GM20000 (cell line): ENCODE results near the gene ARL15.

Experiments used
- DNase-seq: peaks from one replicate; pipeline ENCODE4 v3.0.0; 2012; ENCODE audit warnings: low spot score
- TF ChIP-seq, protein P1 (sequence below): IDR thresholded peaks from 2 replicates; pipeline ENCODE4 v1.5.1; 2012; ENCODE audit warnings: mild to moderate bottlenecking, control low read depth; ENCODE audit errors: extremely low read depth, missing control alignments

ARL15 gene

DNA sequence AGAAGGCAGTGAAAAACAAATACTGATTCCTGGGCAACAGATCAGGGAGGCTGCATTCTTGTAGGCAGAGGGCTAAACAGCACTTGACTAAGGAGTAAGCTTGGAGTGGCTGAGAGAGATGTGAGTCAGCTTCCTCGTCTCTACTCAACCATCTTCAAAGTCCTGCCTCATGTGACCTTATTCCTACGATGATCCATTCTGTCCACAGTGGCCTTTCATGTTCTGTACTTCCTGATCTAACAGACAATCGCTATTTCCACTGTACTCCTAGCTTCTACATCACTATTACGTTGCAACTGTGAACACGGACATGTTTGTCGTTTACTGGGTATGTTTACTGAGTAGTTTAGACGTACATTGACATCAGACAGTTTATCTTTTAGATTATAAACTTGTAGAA, 365.4 kb downstream of the ARL15 start:
- DNase-seq, result no peak
- TF ChIP-seq, protein P1, sequence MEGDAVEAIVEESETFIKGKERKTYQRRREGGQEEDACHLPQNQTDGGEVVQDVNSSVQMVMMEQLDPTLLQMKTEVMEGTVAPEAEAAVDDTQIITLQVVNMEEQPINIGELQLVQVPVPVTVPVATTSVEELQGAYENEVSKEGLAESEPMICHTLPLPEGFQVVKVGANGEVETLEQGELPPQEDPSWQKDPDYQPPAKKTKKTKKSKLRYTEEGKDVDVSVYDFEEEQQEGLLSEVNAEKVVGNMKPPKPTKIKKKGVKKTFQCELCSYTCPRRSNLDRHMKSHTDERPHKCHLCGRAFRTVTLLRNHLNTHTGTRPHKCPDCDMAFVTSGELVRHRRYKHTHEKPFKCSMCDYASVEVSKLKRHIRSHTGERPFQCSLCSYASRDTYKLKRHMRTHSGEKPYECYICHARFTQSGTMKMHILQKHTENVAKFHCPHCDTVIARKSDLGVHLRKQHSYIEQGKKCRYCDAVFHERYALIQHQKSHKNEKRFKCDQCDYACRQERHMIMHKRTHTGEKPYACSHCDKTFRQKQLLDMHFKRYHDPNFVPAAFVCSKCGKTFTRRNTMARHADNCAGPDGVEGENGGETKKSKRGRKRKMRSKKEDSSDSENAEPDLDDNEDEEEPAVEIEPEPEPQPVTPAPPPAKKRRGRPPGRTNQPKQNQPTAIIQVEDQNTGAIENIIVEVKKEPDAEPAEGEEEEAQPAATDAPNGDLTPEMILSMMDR, result no peak

DNA sequence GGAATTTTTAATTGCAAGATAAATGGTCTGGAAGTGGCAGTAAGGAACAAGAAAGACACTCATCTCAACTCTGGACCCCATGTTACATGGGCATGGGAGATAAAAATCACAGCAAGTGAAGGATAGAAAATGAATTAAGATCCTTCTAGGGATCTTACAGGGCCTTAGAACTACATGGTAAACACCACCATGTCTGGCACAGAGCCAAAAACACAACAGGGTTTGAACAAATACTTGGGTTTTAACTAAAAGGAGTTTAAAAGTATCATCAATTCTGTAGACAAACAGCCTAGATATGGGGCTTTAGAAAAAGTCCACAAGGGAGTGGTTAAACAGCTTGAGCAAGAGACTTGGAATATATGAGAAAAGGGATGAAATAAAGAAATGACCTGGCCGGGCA, 366.4 kb downstream of the ARL15 start:
- DNase-seq, result no peak
- TF ChIP-seq, protein P1, result no peak

DNA sequence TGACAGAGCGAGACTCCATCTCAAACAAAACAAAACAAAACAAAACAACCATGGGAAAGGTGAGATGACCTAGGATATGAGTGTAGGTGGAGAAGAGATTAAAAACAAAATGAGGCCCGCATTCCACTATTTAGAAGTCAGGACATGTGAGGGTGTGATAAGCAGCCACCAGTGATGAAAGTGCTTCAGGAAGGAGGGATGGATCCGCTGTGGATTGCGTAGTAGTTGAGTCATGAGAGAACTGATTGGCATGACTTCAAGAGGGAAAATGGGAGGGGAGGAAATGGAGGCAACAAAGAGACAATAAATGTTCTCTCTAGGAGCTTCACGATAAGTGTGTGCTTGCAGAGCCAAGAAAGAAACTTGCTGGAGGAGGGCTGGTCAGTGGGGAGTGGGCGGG, 367.6 kb downstream of the ARL15 start:
- no peak for DNase-seq
- TF ChIP-seq, protein P1, result no peak

DNA sequence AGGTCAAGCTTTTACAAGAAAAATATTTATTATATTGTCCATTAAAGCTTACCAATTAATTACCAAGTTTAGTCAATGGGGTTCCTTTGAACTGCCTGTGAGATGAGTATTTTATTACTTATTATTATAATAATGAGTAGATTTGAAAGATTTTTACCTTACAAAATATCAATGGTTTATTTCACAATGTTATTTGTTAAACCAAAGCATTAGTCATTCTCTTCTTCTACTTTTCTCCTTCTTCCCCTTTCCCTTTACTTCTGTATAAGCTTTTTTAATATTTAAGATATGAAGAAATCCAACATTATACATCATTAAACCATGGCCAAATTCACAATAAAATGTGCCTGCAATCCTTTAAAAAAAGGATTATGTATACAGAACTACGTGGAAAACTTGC, 369.5 kb downstream of the ARL15 start:
- TF ChIP-seq, protein P1, result no peak
- no peak for DNase-seq

DNA sequence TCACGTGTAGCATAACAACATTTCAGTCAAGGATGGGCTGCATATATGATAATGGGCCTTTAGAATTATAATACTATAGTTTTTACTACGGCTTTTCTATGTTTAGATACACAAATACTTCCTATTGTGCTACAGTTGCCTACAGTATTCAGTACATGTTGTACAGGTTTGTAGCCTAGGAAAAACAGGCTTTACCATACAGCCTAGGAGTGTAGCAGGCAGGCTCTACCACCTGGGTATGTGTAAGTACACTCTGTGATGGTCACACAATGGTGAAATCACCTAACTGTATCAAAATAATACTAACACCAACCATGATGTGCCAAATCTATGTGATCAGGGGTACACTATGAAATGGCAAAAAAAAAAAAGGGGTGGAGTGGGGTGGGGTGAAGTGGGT, 372.9 kb downstream of the ARL15 start:
- TF ChIP-seq, protein P1, result no peak
- DNase-seq, result no peak

DNA sequence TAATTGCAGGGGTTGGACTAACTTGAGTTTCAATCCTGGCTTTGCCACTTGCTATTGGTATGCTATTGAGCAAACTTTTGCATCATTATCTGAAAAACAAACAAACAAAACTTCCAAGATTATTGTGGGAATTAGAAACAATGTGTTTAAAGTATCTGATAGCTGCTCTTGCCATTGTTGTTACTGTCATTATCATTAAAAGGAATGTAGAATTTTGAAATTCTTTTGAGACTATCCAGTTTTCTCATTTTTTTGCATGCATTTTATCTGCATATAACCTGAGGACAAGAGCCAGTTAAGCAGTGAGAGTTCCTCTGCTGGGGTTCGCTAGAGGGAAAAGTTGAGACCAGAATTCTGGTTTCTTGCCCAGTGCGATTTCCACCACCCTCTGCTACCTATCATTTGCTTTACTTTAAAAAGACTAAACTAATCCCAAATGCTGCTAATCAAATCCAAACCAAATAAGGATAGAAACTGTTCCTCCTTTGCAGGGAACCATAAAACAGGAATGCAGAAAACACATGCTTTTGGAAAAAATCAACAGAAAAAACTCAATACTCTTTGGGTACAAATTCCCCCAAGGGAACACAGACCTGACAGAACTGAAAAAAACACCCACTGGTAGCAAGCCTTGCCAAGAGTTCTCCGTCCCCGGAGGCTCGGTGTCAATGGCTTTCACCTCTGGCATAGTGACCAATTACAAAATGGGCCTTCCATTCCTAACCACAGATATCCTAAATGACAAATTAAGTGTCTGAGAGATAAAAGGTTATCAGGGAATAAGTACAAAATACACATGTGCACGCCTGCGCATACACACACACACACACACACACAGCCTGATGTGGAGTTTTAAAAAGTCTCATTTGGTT, 373.7 kb downstream of the ARL15 start:
- DNase-seq, result no peak
- TF ChIP-seq, protein P1, result no peak

DNA sequence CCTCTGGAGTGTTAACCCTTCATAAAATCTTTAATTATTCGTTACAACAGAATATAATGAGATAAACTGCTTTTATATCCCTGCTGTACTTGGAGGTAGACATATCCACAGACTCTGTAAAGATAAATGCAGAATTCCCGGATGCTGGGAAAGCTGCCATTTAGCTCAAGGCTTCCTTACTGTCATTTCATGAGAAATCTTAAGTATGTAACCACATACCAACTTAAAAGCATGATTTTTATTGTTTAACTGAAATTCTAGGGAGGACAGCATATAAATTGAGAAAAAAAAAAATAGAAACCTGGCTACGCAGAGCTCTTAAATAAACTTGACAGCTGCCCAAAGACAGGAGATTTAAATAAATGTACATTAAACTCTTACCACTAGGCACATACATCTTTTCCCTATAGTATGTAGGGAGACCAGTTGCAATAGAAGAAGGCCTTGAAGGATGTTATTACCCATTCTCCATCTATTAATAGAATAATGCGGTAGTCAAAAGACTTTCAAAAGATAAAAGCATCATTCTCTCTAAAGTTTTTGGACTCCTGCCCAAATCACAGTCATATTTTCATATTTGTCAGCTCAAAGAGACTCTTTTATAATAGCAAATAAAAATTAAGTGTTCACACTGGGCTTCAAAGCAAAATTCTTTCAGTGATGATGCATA, 376.1 kb downstream of the ARL15 start:
- TF ChIP-seq, protein P1, result no peak
- DNase-seq, result no peak
